Ishikawa (cell line): ENCODE measurements around the gene BBS9.

Experiments used
- CEBPB ChIP-seq: IDR thresholded peaks from 2 replicates; pipeline ENCODE4 v1.6.1; 2012
- CREB1 ChIP-seq: IDR thresholded peaks from 2 replicates; pipeline ENCODE4 v1.6.1; 2012; ENCODE audit warnings: low read depth
- EGR1 ChIP-seq: IDR thresholded peaks from 2 replicates; pipeline ENCODE4 v1.6.1; 2012
- EP300 ChIP-seq: IDR thresholded peaks from 2 replicates; pipeline ENCODE4 v1.6.1; 2012; ENCODE audit warnings: borderline replicate concordance
- FOXM1 ChIP-seq: IDR thresholded peaks from 2 replicates; pipeline ENCODE4 v1.6.1; 2012; ENCODE audit warnings: low read depth, borderline replicate concordance
- RAD21 ChIP-seq: IDR thresholded peaks from 2 replicates; pipeline ENCODE4 v1.6.1; 2012; ENCODE audit warnings: low read depth
- TAF1 ChIP-seq: IDR thresholded peaks from 2 replicates; pipeline ENCODE4 v1.6.1; 2012; ENCODE audit warnings: low read depth, mild to moderate bottlenecking
- YY1 ChIP-seq: IDR thresholded peaks from 2 replicates; pipeline ENCODE4 v1.6.1; 2012; ENCODE audit warnings: low read depth
- TF ChIP-seq, protein P1 (sequence below): IDR thresholded peaks from 2 replicates; pipeline ENCODE4 v1.6.1; 2012
- TF ChIP-seq, protein P2 (sequence below): IDR thresholded peaks from 2 replicates; pipeline ENCODE4 v1.6.1; 2012
- TF ChIP-seq, protein P3 (sequence below): IDR thresholded peaks from 2 replicates; pipeline ENCODE4 v1.6.1; 2012; ENCODE audit warnings: low read depth, mild to moderate bottlenecking

DNA sequence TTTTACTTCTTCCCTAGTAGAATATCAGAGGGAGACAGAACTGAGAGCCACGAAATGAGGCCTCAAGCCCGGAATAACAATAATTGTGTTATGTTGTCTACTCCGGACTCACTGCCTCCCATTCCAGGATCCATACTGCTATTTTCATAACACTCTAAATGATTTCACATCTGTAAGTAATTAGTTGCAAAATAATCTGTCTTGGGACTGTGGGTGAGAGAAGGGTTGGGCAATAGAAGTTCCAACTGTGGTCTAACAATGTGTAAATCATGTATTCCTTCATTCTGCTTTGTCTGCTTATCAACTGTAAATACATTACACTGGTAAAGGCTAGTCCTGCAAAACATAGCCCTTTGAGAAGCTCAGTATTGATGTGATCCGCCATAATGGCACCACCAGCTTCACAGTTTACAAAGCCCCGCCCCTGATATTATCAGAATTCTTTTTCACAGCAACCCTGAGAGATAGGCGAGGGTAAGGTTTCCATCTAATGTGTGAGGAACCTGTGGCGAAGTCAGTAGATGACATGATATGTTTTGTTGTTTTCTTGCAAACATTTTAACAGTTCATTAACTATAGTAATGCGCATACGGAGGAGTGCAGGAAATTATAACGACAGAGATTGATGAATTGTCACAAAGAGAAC lies 510.3 kb downstream of the BBS9 start:
- TF ChIP-seq, protein P1, sequence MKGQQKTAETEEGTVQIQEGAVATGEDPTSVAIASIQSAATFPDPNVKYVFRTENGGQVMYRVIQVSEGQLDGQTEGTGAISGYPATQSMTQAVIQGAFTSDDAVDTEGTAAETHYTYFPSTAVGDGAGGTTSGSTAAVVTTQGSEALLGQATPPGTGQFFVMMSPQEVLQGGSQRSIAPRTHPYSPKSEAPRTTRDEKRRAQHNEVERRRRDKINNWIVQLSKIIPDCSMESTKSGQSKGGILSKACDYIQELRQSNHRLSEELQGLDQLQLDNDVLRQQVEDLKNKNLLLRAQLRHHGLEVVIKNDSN = no peak
- TF ChIP-seq TAF1 (no peak), EP300 (no peak), YY1 (no peak), CREB1 (no peak), FOXM1 (no peak), CEBPB (no peak), RAD21 (no peak), EGR1 (no peak)
- TF ChIP-seq, protein P2, sequence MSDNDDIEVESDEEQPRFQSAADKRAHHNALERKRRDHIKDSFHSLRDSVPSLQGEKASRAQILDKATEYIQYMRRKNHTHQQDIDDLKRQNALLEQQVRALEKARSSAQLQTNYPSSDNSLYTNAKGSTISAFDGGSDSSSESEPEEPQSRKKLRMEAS = no peak
- TF ChIP-seq, protein P3, sequence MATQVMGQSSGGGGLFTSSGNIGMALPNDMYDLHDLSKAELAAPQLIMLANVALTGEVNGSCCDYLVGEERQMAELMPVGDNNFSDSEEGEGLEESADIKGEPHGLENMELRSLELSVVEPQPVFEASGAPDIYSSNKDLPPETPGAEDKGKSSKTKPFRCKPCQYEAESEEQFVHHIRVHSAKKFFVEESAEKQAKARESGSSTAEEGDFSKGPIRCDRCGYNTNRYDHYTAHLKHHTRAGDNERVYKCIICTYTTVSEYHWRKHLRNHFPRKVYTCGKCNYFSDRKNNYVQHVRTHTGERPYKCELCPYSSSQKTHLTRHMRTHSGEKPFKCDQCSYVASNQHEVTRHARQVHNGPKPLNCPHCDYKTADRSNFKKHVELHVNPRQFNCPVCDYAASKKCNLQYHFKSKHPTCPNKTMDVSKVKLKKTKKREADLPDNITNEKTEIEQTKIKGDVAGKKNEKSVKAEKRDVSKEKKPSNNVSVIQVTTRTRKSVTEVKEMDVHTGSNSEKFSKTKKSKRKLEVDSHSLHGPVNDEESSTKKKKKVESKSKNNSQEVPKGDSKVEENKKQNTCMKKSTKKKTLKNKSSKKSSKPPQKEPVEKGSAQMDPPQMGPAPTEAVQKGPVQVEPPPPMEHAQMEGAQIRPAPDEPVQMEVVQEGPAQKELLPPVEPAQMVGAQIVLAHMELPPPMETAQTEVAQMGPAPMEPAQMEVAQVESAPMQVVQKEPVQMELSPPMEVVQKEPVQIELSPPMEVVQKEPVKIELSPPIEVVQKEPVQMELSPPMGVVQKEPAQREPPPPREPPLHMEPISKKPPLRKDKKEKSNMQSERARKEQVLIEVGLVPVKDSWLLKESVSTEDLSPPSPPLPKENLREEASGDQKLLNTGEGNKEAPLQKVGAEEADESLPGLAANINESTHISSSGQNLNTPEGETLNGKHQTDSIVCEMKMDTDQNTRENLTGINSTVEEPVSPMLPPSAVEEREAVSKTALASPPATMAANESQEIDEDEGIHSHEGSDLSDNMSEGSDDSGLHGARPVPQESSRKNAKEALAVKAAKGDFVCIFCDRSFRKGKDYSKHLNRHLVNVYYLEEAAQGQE = no peak
